ENCODE data around the gene SPINK7.

DNA sequence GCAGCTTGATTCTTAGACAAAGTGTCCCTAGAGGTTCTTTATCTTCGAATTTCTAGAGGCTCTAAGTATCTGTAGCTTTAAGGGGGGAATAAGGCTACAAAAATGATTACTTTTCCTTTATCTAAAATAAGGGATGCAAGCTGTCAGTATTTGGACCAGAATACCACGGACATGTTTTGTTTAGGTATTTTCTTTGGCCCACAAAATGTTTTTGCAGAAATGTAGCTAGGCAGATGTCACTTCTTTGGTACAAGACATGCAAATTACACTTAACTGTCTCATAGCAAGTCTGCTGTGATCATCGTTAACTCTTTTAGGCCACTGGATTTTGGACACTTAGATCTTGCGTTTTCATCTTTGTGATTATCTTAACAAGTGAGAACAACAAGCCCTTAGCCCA lies 2.5 kb downstream of the SPINK7 start:
- TF ChIP-seq, protein P1, sequence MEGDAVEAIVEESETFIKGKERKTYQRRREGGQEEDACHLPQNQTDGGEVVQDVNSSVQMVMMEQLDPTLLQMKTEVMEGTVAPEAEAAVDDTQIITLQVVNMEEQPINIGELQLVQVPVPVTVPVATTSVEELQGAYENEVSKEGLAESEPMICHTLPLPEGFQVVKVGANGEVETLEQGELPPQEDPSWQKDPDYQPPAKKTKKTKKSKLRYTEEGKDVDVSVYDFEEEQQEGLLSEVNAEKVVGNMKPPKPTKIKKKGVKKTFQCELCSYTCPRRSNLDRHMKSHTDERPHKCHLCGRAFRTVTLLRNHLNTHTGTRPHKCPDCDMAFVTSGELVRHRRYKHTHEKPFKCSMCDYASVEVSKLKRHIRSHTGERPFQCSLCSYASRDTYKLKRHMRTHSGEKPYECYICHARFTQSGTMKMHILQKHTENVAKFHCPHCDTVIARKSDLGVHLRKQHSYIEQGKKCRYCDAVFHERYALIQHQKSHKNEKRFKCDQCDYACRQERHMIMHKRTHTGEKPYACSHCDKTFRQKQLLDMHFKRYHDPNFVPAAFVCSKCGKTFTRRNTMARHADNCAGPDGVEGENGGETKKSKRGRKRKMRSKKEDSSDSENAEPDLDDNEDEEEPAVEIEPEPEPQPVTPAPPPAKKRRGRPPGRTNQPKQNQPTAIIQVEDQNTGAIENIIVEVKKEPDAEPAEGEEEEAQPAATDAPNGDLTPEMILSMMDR (conservative IDR thresholded peaks at IDR 0.05; ENCODE audit: low read depth, low read length) = no peak
- no peak for TF ChIP-seq MXI1 (IDR thresholded peaks at IDR 0.05; ENCODE audit: borderline replicate concordance, low read depth, low read length)
- no peak for TF ChIP-seq POLR2A (IDR thresholded peaks at IDR 0.05; ENCODE audit: low read depth, low read length)
- TF ChIP-seq RFX5 (IDR thresholded peaks at IDR 0.05; ENCODE audit: low read depth, low read length) = no peak
- TF ChIP-seq RCOR1 (IDR thresholded peaks at IDR 0.05; ENCODE audit: insufficient replicate concordance, low read length) = no peak
- no peak for TF ChIP-seq SMC3 (IDR thresholded peaks at IDR 0.05; ENCODE audit: low read depth, low read length)
- TF ChIP-seq RAD21 (IDR thresholded peaks at IDR 0.05; ENCODE audit: low read length) = no peak
